Measurements from ENCODE around the gene VAMP3. TPM values are rescaled to one million over a fixed set of nuclear protein-coding genes. Genes with fewer than 3 reads are reported as not detected.

Gene VAMP3
- polyA plus RNA-seq, 1 donor (not counting 4 experiments of a cell fraction or from before 2014, with no cell fraction given) = 219 TPM

DNA sequence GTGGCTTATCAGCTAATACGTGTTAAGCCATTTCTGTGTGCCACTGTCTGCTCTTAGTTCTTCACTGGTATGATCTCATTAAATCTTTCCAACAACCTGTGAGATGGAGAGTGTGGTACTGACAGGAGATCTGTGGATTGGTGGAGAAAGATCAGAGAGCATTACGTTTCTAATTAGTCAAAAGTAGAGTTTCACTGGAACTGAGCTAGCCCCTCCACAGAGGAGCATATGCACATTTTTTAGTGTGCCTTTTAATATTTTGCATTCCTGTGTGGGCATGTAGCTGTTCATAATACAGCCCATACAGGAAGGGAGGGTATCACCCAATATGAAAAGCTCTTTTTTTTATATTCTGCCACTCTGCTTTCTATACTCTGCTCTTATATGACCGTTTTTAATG is 50.2 kb downstream of the VAMP3 start:
- H3K4me1 ChIP-seq (ENCODE audit: control insufficient read depth, extremely low read depth, insufficient read depth, low read length) = no peaks in the 10 kb centered on the region
- H3K27me3 ChIP-seq (ENCODE audit: control insufficient read depth, extremely low read depth, insufficient read depth, low read length) = no peaks in the 10 kb centered on the region
- no peak for DNase-seq (ENCODE audit: low read depth, low spot score)
- no peaks in the 10 kb centered on the region for H3K9me3 ChIP-seq (ENCODE audit: control insufficient read depth, low read depth, low read length)
- no peak for FAIRE-seq
- TF ChIP-seq CTCF (optimal IDR thresholded peaks at IDR 0.05 in 1 of 3, IDR thresholded peaks at IDR 0.05 in 1 of 3, conservative IDR thresholded peaks at IDR 0.05 in 1 of 3; ENCODE audit: extremely low read depth in 1 of 3, insufficient read depth in 2 of 3, low read length in 3 of 3) = no peak
- TF ChIP-seq EZH2 (IDR thresholded peaks at IDR 0.05; ENCODE audit: low read length) = no peak
- H2AFZ ChIP-seq (ENCODE audit: control insufficient read depth, low read length) = no peak overlapping the region
- peaks cover 0 to 3% of the 10 kb centered on the region in 2 experiments for H3K36me3 ChIP-seq (ENCODE audit: control insufficient read depth in 2 of 2, extremely low read depth in 1 of 2, insufficient read depth in 2 of 2, low read length in 2 of 2)
- H3K4me2 ChIP-seq (ENCODE audit: control insufficient read depth, extremely low read depth, insufficient read depth, low read depth, low read length) = no peak overlapping the region
- H3K4me3 ChIP-seq (ENCODE audit: control insufficient read depth in 2 of 3, extremely low read depth in 1 of 3, insufficient read depth in 2 of 3, low read depth in 1 of 3, low read length in 3 of 3) = no peak overlapping the region
- dilution Hi-C loops (cut with MboI; ENCODE audit: extremely low pct_ligation_motif_present, low sequenced_read_pairs) = no loop called here
- H3K27ac ChIP-seq (ENCODE audit: control insufficient read depth, insufficient read depth, low read length) = no peak overlapping the region
- H4K20me1 ChIP-seq (ENCODE audit: control insufficient read depth, extremely low read depth, insufficient read depth, low read length) = no peaks in the 10 kb centered on the region
- no peak overlapping the region for H3K9ac ChIP-seq (ENCODE audit: control insufficient read depth, extremely low read depth, insufficient read depth, low read length)
- H3K9me1 ChIP-seq (ENCODE audit: control insufficient read depth, extremely low read depth, insufficient read depth, low read length) = no peaks in the 10 kb centered on the region
- no peaks in the 10 kb centered on the region for H3K79me2 ChIP-seq (ENCODE audit: control insufficient read depth, insufficient read depth, low read length)

- Histone ChIP-seq H3K36me3 (ENCODE audit: control insufficient read depth in 2 of 2, extremely low read depth in 1 of 2, insufficient read depth in 2 of 2, low read length in 2 of 2) (peaks cover 4 to 7% of the 10 kb centered on the region in 2 experiments), H3K27ac (ENCODE audit: control insufficient read depth, insufficient read depth, low read length) (no peak overlapping the region), H3K79me2 (ENCODE audit: control insufficient read depth, insufficient read depth, low read length) (no peaks in the 10 kb centered on the region), H3K4me3 (ENCODE audit: control insufficient read depth in 2 of 3, extremely low read depth in 1 of 3, insufficient read depth in 2 of 3, low read depth in 1 of 3, low read length in 3 of 3) (no peak overlapping the region), H3K9me1 (ENCODE audit: control insufficient read depth, extremely low read depth, insufficient read depth, low read length) (no peaks in the 10 kb centered on the region), H3K9ac (ENCODE audit: control insufficient read depth, extremely low read depth, insufficient read depth, low read length) (no peak overlapping the region), H2AFZ (ENCODE audit: control insufficient read depth, low read length) (no peak overlapping the region), H3K4me2 (ENCODE audit: control insufficient read depth, extremely low read depth, insufficient read depth, low read depth, low read length) (no peak overlapping the region), H3K4me1 (ENCODE audit: control insufficient read depth, extremely low read depth, insufficient read depth, low read length) (no peaks in the 10 kb centered on the region), H3K27me3 (ENCODE audit: control insufficient read depth, extremely low read depth, insufficient read depth, low read length) (no peaks in the 10 kb centered on the region), H3K9me3 (ENCODE audit: control insufficient read depth, low read depth, low read length) (no peaks in the 10 kb centered on the region), H4K20me1 (ENCODE audit: control insufficient read depth, extremely low read depth, insufficient read depth, low read length) (no peaks in the 10 kb centered on the region)
- TF ChIP-seq CTCF (optimal IDR thresholded peaks at IDR 0.05 in 1 of 3, IDR thresholded peaks at IDR 0.05 in 1 of 3, conservative IDR thresholded peaks at IDR 0.05 in 1 of 3; ENCODE audit: extremely low read depth in 1 of 3, insufficient read depth in 2 of 3, low read length in 3 of 3) (no peak), EZH2 (IDR thresholded peaks at IDR 0.05; ENCODE audit: low read length) (no peak)
- no peak for DNase-seq (ENCODE audit: low read depth, low spot score)
- dilution Hi-C loops (cut with MboI; ENCODE audit: extremely low pct_ligation_motif_present, low sequenced_read_pairs) = no loop called here
- no peak for FAIRE-seq
These were observed 53.6 kb downstream of the VAMP3 start for GRCh38 chr1:7824701-7825100.
